BE2C (cell line): ENCODE results near the gene IGIP.

ENCODE experiments used
- DNase-seq: peaks from one replicate; pipeline ENCODE4 v3.0.0-alpha.2; 2020
- H3K27me3 ChIP-seq: fragments of 250-450 bp; sonication (Bioruptor Pico); 2 replicates; pipeline ENCODE4 v1.5.1; 2020; ENCODE audit warnings: mild to moderate bottlenecking
- H3K36me3 ChIP-seq: fragments of 250-450 bp; sonication (Bioruptor Pico); 2 replicates; pipeline ENCODE4 v1.5.1; 2020; ENCODE audit warnings: mild to moderate bottlenecking
- H3K4me1 ChIP-seq: fragments of 250-450 bp; sonication (Bioruptor Pico); 2 replicates; pipeline ENCODE4 v1.5.1; 2020
- H3K4me3 ChIP-seq: 2 replicates; pipeline ENCODE4 v1.5.1; 2011; ENCODE audit warnings: low read depth, low read length
- H3K9me3 ChIP-seq: fragments of 250-450 bp; sonication (Bioruptor Pico); 2 replicates; pipeline ENCODE4 v1.5.1; 2020
- CTCF ChIP-seq: IDR thresholded peaks from 2 replicates; pipeline ENCODE4 v1.5.1; 2012; ENCODE audit warnings: mild to moderate bottlenecking, low read depth, low read length

IGIP gene

GRCh38 chr5:140104100-140104499 is 21.6 kb upstream of the IGIP start:
- H3K9me3 ChIP-seq = no peaks in the 10 kb centered on the region
- H3K27me3 ChIP-seq = peaks cover 5% of the 10 kb centered on the region
- no peak for DNase-seq
- no peak overlapping the region for H3K4me3 ChIP-seq
- TF ChIP-seq CTCF = no peak
- no peaks in the 10 kb centered on the region for H3K36me3 ChIP-seq
- H3K4me1 ChIP-seq = no peaks in the 10 kb centered on the region

- no peak overlapping the region for H3K4me3 ChIP-seq
- H3K9me3 ChIP-seq = no peaks in the 10 kb centered on the region
- no peak for TF ChIP-seq CTCF
- no peak for DNase-seq
- H3K27me3 ChIP-seq = peaks cover 24% of the 10 kb centered on the region
- H3K36me3 ChIP-seq = no peaks in the 10 kb centered on the region
- no peaks in the 10 kb centered on the region for H3K4me1 ChIP-seq
These were observed 19.6 kb upstream of the IGIP start for GRCh38 chr5:140106101-140106500.

GRCh38 chr5:140106805-140107311 is 18.9 kb upstream of the IGIP start:
- Histone ChIP-seq H3K9me3 (no peaks in the 10 kb centered on the region), H3K36me3 (no peaks in the 10 kb centered on the region), H3K27me3 (peaks cover 29% of the 10 kb centered on the region), H3K4me1 (no peaks in the 10 kb centered on the region), H3K4me3 (peak overlapping the region; percentile 78)
- no peak for DNase-seq
- TF ChIP-seq CTCF = no peak

- Histone ChIP-seq H3K4me1 (no peaks in the 10 kb centered on the region), H3K27me3 (peaks cover 32% of the 10 kb centered on the region), H3K4me3 (peak overlapping the region; percentile 78), H3K36me3 (no peaks in the 10 kb centered on the region), H3K9me3 (no peaks in the 10 kb centered on the region)
- peak; percentile 12; the same call in 1 of the 2 replicates for TF ChIP-seq CTCF
- peak; percentile 95 for DNase-seq
These were observed 18.2 kb upstream of the IGIP start for GRCh38 chr5:140107312-140108092.

- Histone ChIP-seq H3K36me3 (no peaks in the 10 kb centered on the region), H3K4me1 (no peaks in the 10 kb centered on the region), H3K4me3 (peak overlapping the region; percentile 78), H3K27me3 (peaks cover 32% of the 10 kb centered on the region), H3K9me3 (no peaks in the 10 kb centered on the region)
- TF ChIP-seq CTCF = no peak
- peak; percentile 28 for DNase-seq
These were observed 17.4 kb upstream of the IGIP start for GRCh38 chr5:140108093-140109017.
